K562 (cell line): ENCODE measurements around the gene TAF1D. TPM values are rescaled to one million over a fixed set of nuclear protein-coding genes. Genes with fewer than 3 reads are reported as not detected.
A peak's percentile ranks its signal among the peaks of the same experiment; 100 is the strongest.

Experiments
- ASH1L ChIP-seq: fragments of 450-650 bp; IDR thresholded peaks from 2 replicates; pipeline ENCODE4 v1.6.1; 2018; ENCODE audit warnings: borderline replicate concordance, mild to moderate bottlenecking, low read depth; ENCODE audit not compliant: partially characterized antibody
- CREB5 ChIP-seq: fragments of 250-450 bp; sonication (Bioruptor Pico); IDR thresholded peaks from 2 replicates; pipeline ENCODE4 v1.5.0; 2020; ENCODE audit warnings: mild to moderate bottlenecking
- ETV5 ChIP-seq: sonication (generic); formaldehyde crosslinking; IDR thresholded peaks from 2 replicates; pipeline ENCODE4 v1.4.0; 2020; ENCODE audit warnings: low read depth, mild to moderate bottlenecking, missing genetic modification reagents
- GATA2 ChIP-seq: sonication (generic); formaldehyde crosslinking; IDR thresholded peaks from 2 replicates; pipeline ENCODE4 v1.4.0; 2020; ENCODE audit warnings: mild to moderate bottlenecking, missing genetic modification reagents
- HLTF ChIP-seq: fragments of 450-650 bp; IDR thresholded peaks from 2 replicates; pipeline ENCODE4 v1.6.1; 2016
- IRF2 ChIP-seq: sonication (generic); formaldehyde crosslinking; IDR thresholded peaks from 2 replicates; pipeline ENCODE4 v1.8.1; 2022; ENCODE audit warnings: mild to moderate bottlenecking, missing genetic modification reagents
- KAT7 ChIP-seq: sonication (generic); formaldehyde crosslinking; IDR thresholded peaks from 2 replicates; pipeline ENCODE4 v1.8.0; 2022; ENCODE audit warnings: missing genetic modification reagents, mild to moderate bottlenecking, borderline replicate concordance
- LARP7 ChIP-seq: fragments of 450-650 bp; IDR thresholded peaks from 2 replicates; pipeline ENCODE4 v1.6.1; 2016
- PHB2 ChIP-seq: fragments of 450-650 bp; IDR thresholded peaks from 2 replicates; pipeline ENCODE4 v1.6.1; 2017; ENCODE audit warnings: low read depth
- RBM22 ChIP-seq: fragments of 200-400 bp; formaldehyde crosslinking; IDR thresholded peaks from 2 replicates; pipeline ENCODE4 v1.6.1; 2018; ENCODE audit warnings: low read length, low read depth; ENCODE audit not compliant: poor library complexity, severe bottlenecking
- RFX7 ChIP-seq: fragments of 250-450 bp; sonication (Bioruptor Pico); IDR thresholded peaks from 2 replicates; pipeline ENCODE4 v1.5.1; 2021; ENCODE audit warnings: mild to moderate bottlenecking
- RHOXF2B ChIP-seq: fragments of 250-450 bp; sonication (Bioruptor Pico); conservative IDR thresholded peaks from 2 replicates; pipeline ENCODE4 v1.5.1; 2021
- TAF15 ChIP-seq: fragments of 200-400 bp; formaldehyde crosslinking; IDR thresholded peaks from 2 replicates; pipeline ENCODE4 v1.6.1; 2017; ENCODE audit warnings: mild to moderate bottlenecking, low read depth, low read length, moderate library complexity
- THRB ChIP-seq: fragments of 450-650 bp; formaldehyde crosslinking; conservative IDR thresholded peaks from 2 replicates; pipeline ENCODE4 v1.4.0; 2022; ENCODE audit warnings: mild to moderate bottlenecking, missing genetic modification characterization
- ZNF165 ChIP-seq: fragments of 250-450 bp; sonication (Bioruptor Pico); IDR thresholded peaks from 2 replicates; pipeline ENCODE4 v1.4.0; 2020; ENCODE audit warnings: borderline replicate concordance
- ZNF311 ChIP-seq: fragments of 250-450 bp; sonication (Bioruptor Pico); IDR thresholded peaks from 2 replicates; pipeline ENCODE4 v1.4.0; 2020; ENCODE audit warnings: mild to moderate bottlenecking, moderate library complexity
- polyA plus RNA-seq, 8 experiments: library from polyadenylated mRNA; depleted of rRNA in 4 of 8; stranded (reverse) in 5 of 8; unstranded in 3 of 8; fragments of >200 nt; fragmentation: Nextera tagmentation in 2 of 8; fragmentation: Illumina TruSeq in 1 of 8; extraction: Ambion mirVana in 2 of 8; extraction: Trizol in 1 of 8; gene quantifications; 2 replicates each; pipeline versions ENCODE4 v1.2.1 to v1.2.3, GENCODE V29; 2011 to 2014; ENCODE audit warnings: inconsistent platforms in 1 of 8, missing spikeins in 1 of 8
- total RNA-seq, 7 experiments: library from RNA; depleted of rRNA in 6 of 7; stranded (reverse); fragments of >200 nt in 6 of 7; fragmentation: Illumina TruSeq in 2 of 7; extraction: Trizol in 2 of 7; gene quantifications; 2 replicates each; pipeline versions ENCODE4 v1.2.1 to v1.2.3, GENCODE V29; 2011 to 2021; ENCODE audit warnings: low replicate concordance in 1 of 7
- TF ChIP-seq, protein P1 (sequence below): IDR thresholded peaks from 2 replicates; pipeline ENCODE4 v1.6.1; 2012; ENCODE audit warnings: low read depth, low read length, improper control_type of control experiment, borderline replicate concordance
- TF ChIP-seq, protein P2 (sequence below): fragments of 450-650 bp; formaldehyde crosslinking; IDR thresholded peaks from 2 replicates; pipeline ENCODE4 v1.4.0; 2020; ENCODE audit warnings: mild to moderate bottlenecking
- TF ChIP-seq, protein P3 (sequence below): fragments of 450-650 bp; IDR thresholded peaks from 2 replicates; pipeline ENCODE4 v1.6.1; 2017; ENCODE audit warnings: mild to moderate bottlenecking, moderate library complexity
- TF ChIP-seq, protein P4 (sequence below): fragments of 450-650 bp; formaldehyde crosslinking; IDR thresholded peaks from 2 replicates; pipeline ENCODE4 v1.4.0; 2020; ENCODE audit warnings: mild to moderate bottlenecking, moderate library complexity

Gene TAF1D
- total and polyA plus RNA-seq, 9 of the 15 experiments (the other 6 are each of a cell fraction or from before 2014, with no cell fraction given), result 122 to 347 (median 250) TPM

- TF ChIP-seq, protein P1, sequence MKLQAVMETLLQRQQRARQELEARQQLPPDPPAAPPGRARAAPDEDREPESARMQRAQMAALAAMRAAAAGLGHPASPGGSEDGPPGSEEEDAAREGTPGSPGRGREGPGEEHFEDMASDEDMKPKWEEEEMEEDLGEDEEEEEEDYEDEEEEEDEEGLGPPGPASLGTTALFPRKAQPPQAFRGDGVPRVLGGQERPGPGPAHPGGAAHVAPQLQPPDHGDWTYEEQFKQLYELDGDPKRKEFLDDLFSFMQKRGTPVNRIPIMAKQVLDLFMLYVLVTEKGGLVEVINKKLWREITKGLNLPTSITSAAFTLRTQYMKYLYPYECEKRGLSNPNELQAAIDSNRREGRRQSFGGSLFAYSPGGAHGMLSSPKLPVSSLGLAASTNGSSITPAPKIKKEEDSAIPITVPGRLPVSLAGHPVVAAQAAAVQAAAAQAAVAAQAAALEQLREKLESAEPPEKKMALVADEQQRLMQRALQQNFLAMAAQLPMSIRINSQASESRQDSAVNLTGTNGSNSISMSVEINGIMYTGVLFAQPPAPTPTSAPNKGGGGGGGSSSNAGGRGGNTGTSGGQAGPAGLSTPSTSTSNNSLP, result no peak
- TF ChIP-seq, protein P2, sequence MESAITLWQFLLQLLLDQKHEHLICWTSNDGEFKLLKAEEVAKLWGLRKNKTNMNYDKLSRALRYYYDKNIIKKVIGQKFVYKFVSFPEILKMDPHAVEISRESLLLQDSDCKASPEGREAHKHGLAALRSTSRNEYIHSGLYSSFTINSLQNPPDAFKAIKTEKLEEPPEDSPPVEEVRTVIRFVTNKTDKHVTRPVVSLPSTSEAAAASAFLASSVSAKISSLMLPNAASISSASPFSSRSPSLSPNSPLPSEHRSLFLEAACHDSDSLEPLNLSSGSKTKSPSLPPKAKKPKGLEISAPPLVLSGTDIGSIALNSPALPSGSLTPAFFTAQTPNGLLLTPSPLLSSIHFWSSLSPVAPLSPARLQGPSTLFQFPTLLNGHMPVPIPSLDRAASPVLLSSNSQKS (CRISPR knock-in tag), result no peak
- TF ChIP-seq ZNF311 (CRISPR knock-in tag), result no peak
- no peak for TF ChIP-seq PHB2
- TF ChIP-seq, protein P3, sequence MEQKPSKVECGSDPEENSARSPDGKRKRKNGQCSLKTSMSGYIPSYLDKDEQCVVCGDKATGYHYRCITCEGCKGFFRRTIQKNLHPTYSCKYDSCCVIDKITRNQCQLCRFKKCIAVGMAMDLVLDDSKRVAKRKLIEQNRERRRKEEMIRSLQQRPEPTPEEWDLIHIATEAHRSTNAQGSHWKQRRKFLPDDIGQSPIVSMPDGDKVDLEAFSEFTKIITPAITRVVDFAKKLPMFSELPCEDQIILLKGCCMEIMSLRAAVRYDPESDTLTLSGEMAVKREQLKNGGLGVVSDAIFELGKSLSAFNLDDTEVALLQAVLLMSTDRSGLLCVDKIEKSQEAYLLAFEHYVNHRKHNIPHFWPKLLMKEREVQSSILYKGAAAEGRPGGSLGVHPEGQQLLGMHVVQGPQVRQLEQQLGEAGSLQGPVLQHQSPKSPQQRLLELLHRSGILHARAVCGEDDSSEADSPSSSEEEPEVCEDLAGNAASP, result no peak
- no peak for TF ChIP-seq IRF2 (CRISPR knock-in tag)
- peak; percentile 83 for TF ChIP-seq LARP7
- TF ChIP-seq, protein P4, sequence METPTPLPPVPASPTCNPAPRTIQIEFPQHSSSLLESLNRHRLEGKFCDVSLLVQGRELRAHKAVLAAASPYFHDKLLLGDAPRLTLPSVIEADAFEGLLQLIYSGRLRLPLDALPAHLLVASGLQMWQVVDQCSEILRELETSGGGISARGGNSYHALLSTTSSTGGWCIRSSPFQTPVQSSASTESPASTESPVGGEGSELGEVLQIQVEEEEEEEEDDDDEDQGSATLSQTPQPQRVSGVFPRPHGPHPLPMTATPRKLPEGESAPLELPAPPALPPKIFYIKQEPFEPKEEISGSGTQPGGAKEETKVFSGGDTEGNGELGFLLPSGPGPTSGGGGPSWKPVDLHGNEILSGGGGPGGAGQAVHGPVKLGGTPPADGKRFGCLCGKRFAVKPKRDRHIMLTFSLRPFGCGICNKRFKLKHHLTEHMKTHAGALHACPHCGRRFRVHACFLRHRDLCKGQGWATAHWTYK (CRISPR knock-in tag), result peak; percentile 79; the same call in 1 of the 2 replicates
- peak; percentile 98 for TF ChIP-seq RBM22
- TF ChIP-seq RHOXF2B (CRISPR knock-in tag), result no peak
- TF ChIP-seq ASH1L, result peak; percentile 52
- TF ChIP-seq THRB (CRISPR knock-in tag), result 0 out of 2 replicates have a peak, but pooled peaks have one; percentile 63
- TF ChIP-seq ZNF165, result no peak
- no peak for TF ChIP-seq GATA2 (CRISPR knock-in tag)
- TF ChIP-seq HLTF, result no peak
- no peak for TF ChIP-seq RFX7 (CRISPR knock-in tag)
- no peak for TF ChIP-seq CREB5
- peak; percentile 57; the same call in 1 of the 2 replicates for TF ChIP-seq TAF15
- TF ChIP-seq ETV5 (CRISPR knock-in tag), result peak; percentile 57; the same call in 1 of the 2 replicates
- no peak for TF ChIP-seq KAT7
Measured at GRCh38 chr11:93741094-93741881, at the start of gene TAF1D, which contains the start of gene C11orf54 (continued).
